WERI-Rb-1 (cell line): Measurements from ENCODE around the gene NEIL1.
"Not testable (repeated sequence)": the region's sequence is repeated elsewhere in the genome, so short reads cannot be mapped to it uniquely, and the experiment has no call there.

Source experiments
- DNase-seq: peaks from one replicate; pipeline ENCODE4 v3.0.0-alpha.2; 2020
- H3K27ac ChIP-seq: fragments of 250-450 bp; sonication (Bioruptor Pico); 2 replicates; pipeline ENCODE4 v1.5.1; 2020; ENCODE audit warnings: mild to moderate bottlenecking, moderate library complexity
- H3K27me3 ChIP-seq: fragments of 250-450 bp; sonication (Bioruptor Pico); 2 replicates; pipeline ENCODE4 v1.5.1; 2021; ENCODE audit warnings: mild to moderate bottlenecking, low read depth, moderate library complexity; ENCODE audit not compliant: insufficient read depth, severe bottlenecking
- H3K36me3 ChIP-seq: fragments of 250-450 bp; sonication (Bioruptor Pico); 2 replicates; pipeline ENCODE4 v1.5.1; 2020; ENCODE audit warnings: mild to moderate bottlenecking, moderate library complexity
- H3K4me3 ChIP-seq: 2 replicates; pipeline ENCODE4 v1.5.1; 2011; ENCODE audit warnings: low read depth, mild to moderate bottlenecking, control low read depth, low read length
- H3K9me3 ChIP-seq: fragments of 250-450 bp; sonication (Bioruptor Pico); 2 replicates; pipeline ENCODE4 v1.5.1; 2021; ENCODE audit warnings: mild to moderate bottlenecking, moderate library complexity; ENCODE audit not compliant: severe bottlenecking
- CTCF ChIP-seq: IDR thresholded peaks from 2 replicates; pipeline ENCODE4 v1.5.1; 2011; ENCODE audit warnings: low read depth, mild to moderate bottlenecking, control low read depth, inconsistent platforms, low read length

NEIL1 gene

GRCh38 chr15:75347222-75348033 is 589 bp downstream of the NEIL1 start:
- H3K27ac ChIP-seq, result peak overlapping the region; percentile 50
- TF ChIP-seq CTCF, result no peak
- peak; percentile 73 for DNase-seq

GRCh38 chr15:75348034-75348561 is 1.3 kb downstream of the NEIL1 start:
- TF ChIP-seq CTCF, result no peak
- Histone ChIP-seq H3K9me3 (no peaks in the 10 kb centered on the region), H3K4me3 (peak overlapping the region; percentile 78), H3K27me3 (no peaks in the 10 kb centered on the region), H3K27ac (peak overlapping the region; percentile 50), H3K36me3 (no peaks in the 10 kb centered on the region)
- no peak for DNase-seq

More at GRCh38 chr15:75347222-75348033, 589 bp downstream of the NEIL1 start:
- H3K4me3 ChIP-seq, result peak overlapping the region; percentile 78
- H3K27me3 ChIP-seq, result no peaks in the 10 kb centered on the region
- no peaks in the 10 kb centered on the region for H3K36me3 ChIP-seq
- no peaks in the 10 kb centered on the region for H3K9me3 ChIP-seq

GRCh38 chr15:75348562-75349350 is 1.9 kb downstream of the NEIL1 start:
- Histone ChIP-seq H3K9me3 (no peaks in the 10 kb centered on the region), H3K27ac (no peak overlapping the region), H3K27me3 (no peaks in the 10 kb centered on the region), H3K36me3 (no peaks in the 10 kb centered on the region), H3K4me3 (peak overlapping the region; percentile 78)
- TF ChIP-seq CTCF, result no peak
- peak; percentile 26 for DNase-seq

GRCh38 chr15:75349351-75349669 is 2.5 kb downstream of the NEIL1 start:
- not testable (repeated sequence) for H3K27ac ChIP-seq, H3K36me3 ChIP-seq, H3K9me3 ChIP-seq, DNase-seq, H3K4me3 ChIP-seq, H3K27me3 ChIP-seq

- no peaks in the 10 kb centered on the region for H3K36me3 ChIP-seq
- DNase-seq, result no peak
- no peaks in the 10 kb centered on the region for H3K9me3 ChIP-seq
These were observed 3.2 kb downstream of the NEIL1 start for GRCh38 chr15:75349851-75350588.

More at GRCh38 chr15:75349851-75350588, 3.2 kb downstream of the NEIL1 start:
- Histone ChIP-seq H3K27ac (no peak overlapping the region), H3K4me3 (no peak overlapping the region), H3K27me3 (no peaks in the 10 kb centered on the region)
- TF ChIP-seq CTCF, result no peak
